Measurements from ENCODE around the gene RAMP2. TPM values are rescaled to one million over a fixed set of nuclear protein-coding genes. Genes with fewer than 3 reads are reported as not detected.

Gene RAMP2
- total and polyA plus RNA-seq, 2 of the 4 experiments (the other 2 are of a cell fraction): 0.18 to 2.5 TPM

DNA sequence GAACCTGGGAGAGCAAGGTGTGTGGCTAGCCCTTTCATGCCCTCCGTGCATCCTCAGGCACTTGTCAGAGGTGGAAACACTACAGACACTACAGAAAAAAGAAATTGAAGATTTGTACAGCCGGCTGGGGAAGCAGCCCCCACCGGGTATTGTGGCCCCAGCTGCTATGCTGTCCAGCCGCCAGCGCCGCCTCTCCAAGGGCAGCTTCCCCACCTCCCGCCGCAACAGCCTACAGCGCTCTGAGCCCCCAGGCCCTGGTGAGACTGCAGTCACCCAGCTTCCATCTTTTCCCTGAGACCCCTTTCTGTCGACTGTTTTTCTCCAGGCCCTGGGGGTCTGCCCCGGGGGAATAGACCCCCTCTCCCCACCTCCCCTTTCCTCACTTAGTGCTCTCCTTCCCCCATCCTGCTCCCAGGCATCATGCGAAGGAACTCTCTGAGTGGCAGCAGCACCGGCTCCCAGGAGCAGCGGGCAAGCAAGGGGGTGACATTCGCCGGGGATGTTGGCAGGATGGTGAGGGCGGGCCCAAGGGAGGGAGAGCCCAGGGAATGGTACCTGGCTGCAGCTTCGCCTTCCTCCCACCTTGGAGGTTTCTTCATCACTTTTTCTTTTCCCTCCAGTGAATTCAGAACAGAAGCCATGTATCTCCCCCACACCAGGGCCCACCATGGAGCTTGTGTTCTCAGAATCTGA is 35.2 kb downstream of the RAMP2 start:
- peaks cover 20 to 39% of the 10 kb centered on the region in 2 experiments for H3K79me1 ChIP-seq (ENCODE audit: low read depth in 1 of 2, low read length in 2 of 2)
- in situ Hi-C loops (cut with MboI; ENCODE audit: low sequenced_read_pairs): no loop called here
- ChIA-PET CTCF (no interaction called here), POLR2A (ENCODE audit: unreplicated experiment) (interaction anchor here (1.0 kb wide), 1 partner anchor 28 kb away, joined by 3 read pairs; the partner anchor contains the start of gene BECN1)
- H3K18ac ChIP-seq (ENCODE audit: low read depth, low read length): no peak overlapping the region
- H3K27me3 ChIP-seq (ENCODE audit: control insufficient read depth, insufficient read depth, low read length): no peaks in the 10 kb centered on the region
- peaks cover 19% of the 10 kb centered on the region for H3K9me1 ChIP-seq (ENCODE audit: insufficient read depth, low read length)
- no peak overlapping the region for H3K14ac ChIP-seq (replicated peaks; ENCODE audit: low read depth, low read length)
- H2BK120ac ChIP-seq (ENCODE audit: low read depth, low read length): no peak overlapping the region
- H3K4me1 ChIP-seq (ENCODE audit: control insufficient read depth, insufficient read depth, low read length): peaks cover 7% of the 10 kb centered on the region
- no peak overlapping the region for H3K4me3 ChIP-seq (ENCODE audit: insufficient read depth, low read depth, low read length)
- H3K23ac ChIP-seq (ENCODE audit: low read depth, low read length): no peak overlapping the region
- TF ChIP-seq POLR2A (IDR thresholded peaks at IDR 0.05; ENCODE audit: low read depth, low read length): no peak
- TF ChIP-seq, protein P1, sequence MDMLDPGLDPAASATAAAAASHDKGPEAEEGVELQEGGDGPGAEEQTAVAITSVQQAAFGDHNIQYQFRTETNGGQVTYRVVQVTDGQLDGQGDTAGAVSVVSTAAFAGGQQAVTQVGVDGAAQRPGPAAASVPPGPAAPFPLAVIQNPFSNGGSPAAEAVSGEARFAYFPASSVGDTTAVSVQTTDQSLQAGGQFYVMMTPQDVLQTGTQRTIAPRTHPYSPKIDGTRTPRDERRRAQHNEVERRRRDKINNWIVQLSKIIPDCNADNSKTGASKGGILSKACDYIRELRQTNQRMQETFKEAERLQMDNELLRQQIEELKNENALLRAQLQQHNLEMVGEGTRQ (IDR thresholded peaks at IDR 0.05; ENCODE audit: low read depth, low read length): no peak
- H4K20me1 ChIP-seq (ENCODE audit: insufficient read depth, low read length): no peaks in the 10 kb centered on the region
- DNase-seq (no peak), ATAC-seq (ENCODE audit: low read depth) (no peak)
- no peak overlapping the region for H2AK5ac ChIP-seq (ENCODE audit: low read depth, low read length)
- H2BK5ac ChIP-seq (ENCODE audit: low read depth, low read length, poor library complexity, severe bottlenecking): no peak overlapping the region
- H3K56ac ChIP-seq (ENCODE audit: extremely low read depth, insufficient read depth, low read length): no peak overlapping the region
- H2AFZ ChIP-seq (replicated peaks; ENCODE audit: low read length, poor library complexity): no peak overlapping the region
- H3K9me3 ChIP-seq (ENCODE audit: control insufficient read depth, insufficient read depth, low read length): no peaks in the 10 kb centered on the region
- H3K4ac ChIP-seq (ENCODE audit: low read depth, low read length): no peak overlapping the region
- no peak overlapping the region for H3K27ac ChIP-seq (ENCODE audit: insufficient read depth, low read length)
- no peak overlapping the region for H4K8ac ChIP-seq (ENCODE audit: low read depth in 2 of 2, low read length in 2 of 2)
- BruUV-seq (replicated peaks): no TSS peak
- H4K91ac ChIP-seq (ENCODE audit: insufficient read depth, low read depth, low read length): no peak overlapping the region
- H3K36me3 ChIP-seq (ENCODE audit: control insufficient read depth, insufficient read depth, low read length): peaks cover 4% of the 10 kb centered on the region; the same call in 1 of the 2 replicates
- H3K4me2 ChIP-seq (ENCODE audit: low read depth, low read length): no peak overlapping the region
- dilution Hi-C loops (cut with HindIII; ENCODE audit: low sequenced_read_pairs, unreplicated experiment): no loop called here
- no peak overlapping the region for H3K9ac ChIP-seq (ENCODE audit: low read depth, low read length)
- intact Hi-C loops (cut with micrococcal nuclease): no loop called here
- H2BK15ac ChIP-seq (ENCODE audit: low read depth, low read length): no peak overlapping the region
- no peak overlapping the region for H4K5ac ChIP-seq (ENCODE audit: low read depth, low read length)
- H2AK9ac ChIP-seq (replicated peaks; ENCODE audit: low read depth, low read length, poor library complexity): no peak overlapping the region
- 95% methylated on average over 9 of the region's 18 CpGs; no CpG with 5 or more reads in 1 of the 2 experiments for WGBS, 2 experiments (ENCODE audit: extremely low coverage in 2 of 2, insufficient read length in 1 of 2)
- no peak overlapping the region for H2BK20ac ChIP-seq (ENCODE audit: low read depth, low read length)
